ENCODE results near the gene SFXN4. TPM values are rescaled to one million over a fixed set of nuclear protein-coding genes. Genes with fewer than 3 reads are reported as not detected.

The SFXN4 gene
- total RNA-seq, 2 donors from 2014 or later = 9.5 to 16.1 TPM

GRCh38 chr10:119149729-119150128, 15.8 kb downstream of the SFXN4 start:
- H3K36me3 ChIP-seq = peaks cover 27% of the 10 kb centered on the region

GRCh38 chr10:119149157-119149556, 16.4 kb downstream of the SFXN4 start:
- DNase-seq (ENCODE audit: low spot score) (no peak), ATAC-seq (ENCODE audit: insufficient number of reproducible peaks, low FRiP score, low read depth) (no peak)
- H3K36me3 ChIP-seq = peaks cover 22% of the 10 kb centered on the region
- no peaks in the 10 kb centered on the region for H3K9me3 ChIP-seq
- H3K4me1 ChIP-seq (ENCODE audit: control insufficient read depth in 1 of 2, low read depth in 2 of 2) = no peaks in the 10 kb centered on the region
- H3K27me3 ChIP-seq (replicated peaks; ENCODE audit: insufficient read depth) = no peaks in the 10 kb centered on the region
- no peak for TF ChIP-seq CTCF (IDR thresholded peaks at IDR 0.05)
- H3K27ac ChIP-seq = no peak overlapping the region
- H3K4me3 ChIP-seq = no peak overlapping the region

More at GRCh38 chr10:119149729-119150128, 15.8 kb downstream of the SFXN4 start:
- no peak for DNase-seq (ENCODE audit: low spot score)
- no peaks in the 10 kb centered on the region for H3K27me3 ChIP-seq (replicated peaks; ENCODE audit: insufficient read depth)
- H3K9me3 ChIP-seq = no peaks in the 10 kb centered on the region
- no peak overlapping the region for H3K4me3 ChIP-seq
- TF ChIP-seq CTCF (IDR thresholded peaks at IDR 0.05) = no peak
- no peaks in the 10 kb centered on the region for H3K4me1 ChIP-seq (ENCODE audit: control insufficient read depth in 1 of 2, low read depth in 2 of 2)
- no peak for ATAC-seq (ENCODE audit: insufficient number of reproducible peaks, low FRiP score, low read depth)
- no peak overlapping the region for H3K27ac ChIP-seq

- H3K36me3 ChIP-seq = peaks cover 8% of the 10 kb centered on the region
- no peak for DNase-seq (ENCODE audit: low spot score)
- no peak for TF ChIP-seq CTCF (IDR thresholded peaks at IDR 0.05)
Measured at GRCh38 chr10:119143657-119144056, 21.9 kb downstream of the SFXN4 start.

GRCh38 chr10:119140603-119141245, 24.8 kb downstream of the SFXN4 start:
- ATAC-seq (ENCODE audit: insufficient number of reproducible peaks, low FRiP score, low read depth) (no peak), DNase-seq (ENCODE audit: low spot score) (no peak)
- Histone ChIP-seq H3K36me3 (no peaks in the 10 kb centered on the region), H3K4me3 (no peak overlapping the region), H3K27me3 (replicated peaks; ENCODE audit: insufficient read depth) (no peaks in the 10 kb centered on the region), H3K4me1 (ENCODE audit: control insufficient read depth in 1 of 2, low read depth in 2 of 2) (no peaks in the 10 kb centered on the region), H3K9me3 (no peaks in the 10 kb centered on the region), H3K27ac (no peak overlapping the region)
- TF ChIP-seq CTCF (IDR thresholded peaks at IDR 0.05) = no peak

More at GRCh38 chr10:119143657-119144056, 21.9 kb downstream of the SFXN4 start:
- H3K4me1 ChIP-seq (ENCODE audit: control insufficient read depth in 1 of 2, low read depth in 2 of 2) = no peaks in the 10 kb centered on the region
- H3K9me3 ChIP-seq = no peaks in the 10 kb centered on the region
- no peak for ATAC-seq (ENCODE audit: insufficient number of reproducible peaks, low FRiP score, low read depth)
- no peak overlapping the region for H3K27ac ChIP-seq
- no peaks in the 10 kb centered on the region for H3K27me3 ChIP-seq (replicated peaks; ENCODE audit: insufficient read depth)
- H3K4me3 ChIP-seq = no peak overlapping the region

GRCh38 chr10:119139464-119140067, 25.9 kb downstream of the SFXN4 start:
- no peak for DNase-seq (ENCODE audit: low spot score)
- ATAC-seq (ENCODE audit: insufficient number of reproducible peaks, low FRiP score, low read depth) = no peak
- H3K36me3 ChIP-seq = no peaks in the 10 kb centered on the region
- no peaks in the 10 kb centered on the region for H3K27me3 ChIP-seq (replicated peaks; ENCODE audit: insufficient read depth)
- H3K9me3 ChIP-seq = no peaks in the 10 kb centered on the region
- H3K27ac ChIP-seq = no peak overlapping the region
- peak; percentile 26 for TF ChIP-seq CTCF (IDR thresholded peaks at IDR 0.05)
- no peaks in the 10 kb centered on the region for H3K4me1 ChIP-seq (ENCODE audit: control insufficient read depth in 1 of 2, low read depth in 2 of 2)
- no peak overlapping the region for H3K4me3 ChIP-seq
